ENCODE measurements around the gene CD180. TPM values are rescaled to one million over a fixed set of nuclear protein-coding genes. Genes with fewer than 3 reads are reported as not detected.

CD180 gene
- total and polyA plus RNA-seq, 2 donors (not counting 1 experiment from before 2014, with no cell fraction given): 0.28 TPM; not detected in 1

- no peaks in the 10 kb centered on the region for H4K20me1 ChIP-seq (ENCODE audit: control insufficient read depth, extremely low read depth, insufficient read depth, low read length)
- H3K9ac ChIP-seq (ENCODE audit: insufficient read depth, low read length): no peak overlapping the region
- H3K36me3 ChIP-seq (ENCODE audit: control insufficient read depth, insufficient read depth, low read length): no peaks in the 10 kb centered on the region
- peaks cover 12% of the 10 kb centered on the region for H3K4me1 ChIP-seq (ENCODE audit: control insufficient read depth, extremely low read depth, insufficient read depth, low read length)
- no peaks in the 10 kb centered on the region for H3K9me3 ChIP-seq (ENCODE audit: control insufficient read depth, insufficient read depth, low read depth, low read length)
- H3K79me2 ChIP-seq (ENCODE audit: control insufficient read depth, insufficient read depth, low read length): no peaks in the 10 kb centered on the region
- no peaks in the 10 kb centered on the region for H3K27me3 ChIP-seq (ENCODE audit: control insufficient read depth, insufficient read depth, low read length)
- TF ChIP-seq CTCF (conservative IDR thresholded peaks at IDR 0.05 in 1 of 2, IDR thresholded peaks at IDR 0.05 in 1 of 2; ENCODE audit: low read depth in 1 of 2, low read length in 2 of 2) (no peak), EZH2 (IDR thresholded peaks at IDR 0.05; ENCODE audit: low read length, missing control alignments) (no peak)
- no peak overlapping the region for H3K4me2 ChIP-seq (ENCODE audit: extremely low read depth, insufficient read depth, low read length)
- H3K27ac ChIP-seq (ENCODE audit: insufficient read depth, low read length): no peak overlapping the region
- no peak overlapping the region for H2AFZ ChIP-seq (ENCODE audit: low read length)
- DNase-seq (ENCODE audit: low read depth in 2 of 2): no peak
- no peak overlapping the region for H3K4me3 ChIP-seq (replicated peaks in 1 of 4; ENCODE audit: control extremely low read depth in 1 of 4, insufficient read depth in 1 of 4, low read depth in 3 of 4, low read length in 4 of 4)
Measured at GRCh38 chr5:67214707-67215447, 18.3 kb upstream of the CD180 start.

GRCh38 chr5:67214036-67214435 lies 17.4 kb upstream of the CD180 start:
- DNase-seq (ENCODE audit: low read depth in 2 of 2): peak; percentile 24 to 30
- no peak overlapping the region for H3K9ac ChIP-seq (ENCODE audit: insufficient read depth, low read length)
- no peaks in the 10 kb centered on the region for H3K9me3 ChIP-seq (ENCODE audit: control insufficient read depth, insufficient read depth, low read depth, low read length)
- no peak for TF ChIP-seq EZH2 (IDR thresholded peaks at IDR 0.05; ENCODE audit: low read length, missing control alignments)
- TF ChIP-seq CTCF (conservative IDR thresholded peaks at IDR 0.05 in 1 of 2, IDR thresholded peaks at IDR 0.05 in 1 of 2; ENCODE audit: low read depth in 1 of 2, low read length in 2 of 2): no peak
- H3K27me3 ChIP-seq (ENCODE audit: control insufficient read depth, insufficient read depth, low read length): no peaks in the 10 kb centered on the region
- no peaks in the 10 kb centered on the region for H3K36me3 ChIP-seq (ENCODE audit: control insufficient read depth, insufficient read depth, low read length)
- H3K79me2 ChIP-seq (ENCODE audit: control insufficient read depth, insufficient read depth, low read length): no peaks in the 10 kb centered on the region
- no peak overlapping the region for H3K4me2 ChIP-seq (ENCODE audit: extremely low read depth, insufficient read depth, low read length)
- no peaks in the 10 kb centered on the region for H4K20me1 ChIP-seq (ENCODE audit: control insufficient read depth, extremely low read depth, insufficient read depth, low read length)
- H2AFZ ChIP-seq (ENCODE audit: low read length): no peak overlapping the region
- H3K4me1 ChIP-seq (ENCODE audit: control insufficient read depth, extremely low read depth, insufficient read depth, low read length): peaks cover 12% of the 10 kb centered on the region
- H3K27ac ChIP-seq (ENCODE audit: insufficient read depth, low read length): no peak overlapping the region
- no peak overlapping the region for H3K4me3 ChIP-seq (replicated peaks in 1 of 4; ENCODE audit: control extremely low read depth in 1 of 4, insufficient read depth in 1 of 4, low read depth in 3 of 4, low read length in 4 of 4)

- H4K20me1 ChIP-seq (ENCODE audit: control insufficient read depth, extremely low read depth, insufficient read depth, low read length): no peaks in the 10 kb centered on the region
- no peak overlapping the region for H3K4me3 ChIP-seq (replicated peaks in 1 of 4; ENCODE audit: control extremely low read depth in 1 of 4, insufficient read depth in 1 of 4, low read depth in 3 of 4, low read length in 4 of 4)
- H3K36me3 ChIP-seq (ENCODE audit: control insufficient read depth, insufficient read depth, low read length): no peaks in the 10 kb centered on the region
- no peak overlapping the region for H3K27ac ChIP-seq (ENCODE audit: insufficient read depth, low read length)
- peak; percentile 71 to 94 for DNase-seq (ENCODE audit: low read depth in 2 of 2)
- no peak overlapping the region for H3K4me2 ChIP-seq (ENCODE audit: extremely low read depth, insufficient read depth, low read length)
- H3K9ac ChIP-seq (ENCODE audit: insufficient read depth, low read length): no peak overlapping the region
- H3K9me3 ChIP-seq (ENCODE audit: control insufficient read depth, insufficient read depth, low read depth, low read length): no peaks in the 10 kb centered on the region
- H3K27me3 ChIP-seq (ENCODE audit: control insufficient read depth, insufficient read depth, low read length): no peaks in the 10 kb centered on the region
- H2AFZ ChIP-seq (ENCODE audit: low read length): no peak overlapping the region
- no peaks in the 10 kb centered on the region for H3K79me2 ChIP-seq (ENCODE audit: control insufficient read depth, insufficient read depth, low read length)
- no peak for TF ChIP-seq EZH2 (IDR thresholded peaks at IDR 0.05; ENCODE audit: low read length, missing control alignments)
- TF ChIP-seq CTCF (conservative IDR thresholded peaks at IDR 0.05 in 1 of 2, IDR thresholded peaks at IDR 0.05 in 1 of 2; ENCODE audit: low read depth in 1 of 2, low read length in 2 of 2): no peak
- peaks cover 12% of the 10 kb centered on the region for H3K4me1 ChIP-seq (ENCODE audit: control insufficient read depth, extremely low read depth, insufficient read depth, low read length)
Measured at GRCh38 chr5:67211926-67212325, 15.3 kb upstream of the CD180 start.
